BJ (cell line): ENCODE measurements around the gene CUL9. TPM values are rescaled to one million over a fixed set of nuclear protein-coding genes. Genes with fewer than 3 reads are reported as not detected.

Experiments
- CTCF ChIA-PET: fragments of 350-600 bp; formaldehyde crosslinking; extraction: SDS; loops from one replicate; lab custom pipeline; 2021; ENCODE audit warnings: antibody characterized with exemption, inconsistent platforms; lab: Yijun Ruan, JAX
- POLR2A ChIA-PET: fragments of 300-600 bp; sonication (Branson Sonifier 250); formaldehyde crosslinking; extraction: SDS; loops from one replicate; lab custom pipeline; 2021; ENCODE audit warnings: antibody characterized with exemption; lab: Charles Lee
- DNase-seq: peaks from one replicate; pipeline ENCODE4 v3.0.0-alpha.2; 2011; ENCODE audit warnings: low read depth
- H3K27me3 ChIP-seq: 2 replicates; pipeline ENCODE4 v1.6.0; 2011; ENCODE audit warnings: low read length; ENCODE audit not compliant: control insufficient read depth, insufficient read depth
- H3K36me3 ChIP-seq: 2 replicates; pipeline ENCODE4 v1.5.1; 2011; ENCODE audit warnings: low read length; ENCODE audit not compliant: control insufficient read depth, insufficient read depth
- H3K4me3 ChIP-seq: 2 replicates; pipeline ENCODE4 v1.5.1; 2011; ENCODE audit warnings: low read depth, mild to moderate bottlenecking, control low read depth, low read length
- polyA plus RNA-seq: library from polyadenylated mRNA; depleted of rRNA; stranded (reverse); fragments of >200 nt; gene quantifications from 2 replicates; pipeline ENCODE4 v1.2.3, GENCODE V29; 2011
- TF ChIP-seq, protein P1 (sequence below): IDR thresholded peaks from 2 replicates; pipeline ENCODE4 v1.5.1; 2011; ENCODE audit warnings: low read depth, mild to moderate bottlenecking, control low read depth, inconsistent platforms, low read length, moderate library complexity; ENCODE audit not compliant: insufficient read depth

Gene CUL9
- polyA plus RNA-seq, 1 experiment: 12.4 TPM

DNA sequence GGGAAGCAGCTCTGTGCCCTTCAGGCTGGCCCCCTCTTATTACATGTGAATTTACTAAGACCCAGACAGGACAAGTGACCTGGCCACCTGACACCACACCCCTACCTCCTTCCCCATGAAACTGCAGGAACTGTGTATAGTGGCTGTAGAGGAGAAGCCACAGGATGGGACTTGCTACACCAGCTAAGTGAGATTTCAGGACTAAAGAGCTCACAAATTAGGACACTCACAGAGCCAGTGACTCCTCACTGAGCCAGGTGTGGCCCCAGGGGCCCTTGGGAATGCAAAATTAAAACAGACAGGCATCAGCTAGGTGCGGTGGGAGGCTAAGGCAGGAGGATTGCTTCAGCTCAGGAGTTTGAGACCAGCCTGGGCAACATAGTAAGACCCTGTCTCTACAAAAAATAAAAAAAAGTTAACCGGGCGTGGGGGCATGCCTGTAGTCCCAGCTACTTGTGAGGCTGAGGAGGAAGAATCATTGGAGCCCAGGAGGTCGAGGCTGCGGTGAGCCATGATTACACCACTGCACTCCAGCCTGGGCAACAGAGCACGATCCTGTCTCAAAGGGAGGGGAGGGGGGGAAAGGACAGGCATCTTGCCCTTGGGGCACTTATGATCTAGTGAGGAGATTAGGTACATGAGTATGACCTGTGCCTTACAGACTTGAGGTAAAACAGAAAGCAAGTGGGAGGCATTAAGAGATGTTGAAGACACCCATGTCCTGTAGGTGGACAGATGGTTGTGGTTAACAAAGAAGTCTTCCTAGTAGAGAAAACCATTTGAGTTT, 34.1 kb upstream of the CUL9 start:
- H3K36me3 ChIP-seq: peaks cover 39% of the 10 kb centered on the region
- POLR2A ChIA-PET: interaction anchor here (0.7 kb wide), 1 partner anchor 343 kb away, joined by 24 read pairs; no protein-coding TSS in a partner anchor
- no peak overlapping the region for H3K4me3 ChIP-seq
- TF ChIP-seq, protein P1, sequence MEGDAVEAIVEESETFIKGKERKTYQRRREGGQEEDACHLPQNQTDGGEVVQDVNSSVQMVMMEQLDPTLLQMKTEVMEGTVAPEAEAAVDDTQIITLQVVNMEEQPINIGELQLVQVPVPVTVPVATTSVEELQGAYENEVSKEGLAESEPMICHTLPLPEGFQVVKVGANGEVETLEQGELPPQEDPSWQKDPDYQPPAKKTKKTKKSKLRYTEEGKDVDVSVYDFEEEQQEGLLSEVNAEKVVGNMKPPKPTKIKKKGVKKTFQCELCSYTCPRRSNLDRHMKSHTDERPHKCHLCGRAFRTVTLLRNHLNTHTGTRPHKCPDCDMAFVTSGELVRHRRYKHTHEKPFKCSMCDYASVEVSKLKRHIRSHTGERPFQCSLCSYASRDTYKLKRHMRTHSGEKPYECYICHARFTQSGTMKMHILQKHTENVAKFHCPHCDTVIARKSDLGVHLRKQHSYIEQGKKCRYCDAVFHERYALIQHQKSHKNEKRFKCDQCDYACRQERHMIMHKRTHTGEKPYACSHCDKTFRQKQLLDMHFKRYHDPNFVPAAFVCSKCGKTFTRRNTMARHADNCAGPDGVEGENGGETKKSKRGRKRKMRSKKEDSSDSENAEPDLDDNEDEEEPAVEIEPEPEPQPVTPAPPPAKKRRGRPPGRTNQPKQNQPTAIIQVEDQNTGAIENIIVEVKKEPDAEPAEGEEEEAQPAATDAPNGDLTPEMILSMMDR: no peak
- no peak for DNase-seq
- CTCF ChIA-PET: interaction anchor here (0.6 to 1.5 kb wide), 3 partner anchors 18 to 79 kb away, joined by 3 to 4 read pairs (median 4); no protein-coding TSS in a partner anchor
- no peaks in the 10 kb centered on the region for H3K27me3 ChIP-seq

DNA sequence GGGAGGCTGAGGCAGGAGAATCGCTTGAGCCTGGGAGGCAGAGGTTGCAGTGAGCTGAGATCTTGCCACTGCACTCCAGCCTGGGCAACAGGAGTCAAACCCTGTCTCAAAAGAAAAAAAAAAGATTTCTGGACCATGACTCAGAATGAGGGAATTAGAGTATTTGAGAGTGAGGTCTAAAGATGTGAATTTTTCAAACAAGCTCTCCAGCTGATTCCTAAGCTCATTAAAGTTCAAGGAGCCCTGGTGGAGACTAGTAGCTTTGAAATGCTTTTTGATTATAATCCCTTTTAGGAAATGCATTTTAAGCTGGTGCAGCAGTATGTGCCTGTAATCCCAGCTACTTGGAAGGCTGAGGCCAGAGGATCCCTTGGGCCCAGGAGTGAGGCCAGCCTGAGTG, 32.7 kb upstream of the CUL9 start:
- ChIA-PET POLR2A (no interaction called here), CTCF (interaction anchor here (0.6 to 1.2 kb wide), 2 partner anchors 11 to 84 kb away, joined by 3 read pairs; no protein-coding TSS in a partner anchor)
- Histone ChIP-seq H3K36me3 (peaks cover 35% of the 10 kb centered on the region), H3K27me3 (no peaks in the 10 kb centered on the region), H3K4me3 (no peak overlapping the region)
- TF ChIP-seq, protein P1: no peak
- no peak for DNase-seq

DNA sequence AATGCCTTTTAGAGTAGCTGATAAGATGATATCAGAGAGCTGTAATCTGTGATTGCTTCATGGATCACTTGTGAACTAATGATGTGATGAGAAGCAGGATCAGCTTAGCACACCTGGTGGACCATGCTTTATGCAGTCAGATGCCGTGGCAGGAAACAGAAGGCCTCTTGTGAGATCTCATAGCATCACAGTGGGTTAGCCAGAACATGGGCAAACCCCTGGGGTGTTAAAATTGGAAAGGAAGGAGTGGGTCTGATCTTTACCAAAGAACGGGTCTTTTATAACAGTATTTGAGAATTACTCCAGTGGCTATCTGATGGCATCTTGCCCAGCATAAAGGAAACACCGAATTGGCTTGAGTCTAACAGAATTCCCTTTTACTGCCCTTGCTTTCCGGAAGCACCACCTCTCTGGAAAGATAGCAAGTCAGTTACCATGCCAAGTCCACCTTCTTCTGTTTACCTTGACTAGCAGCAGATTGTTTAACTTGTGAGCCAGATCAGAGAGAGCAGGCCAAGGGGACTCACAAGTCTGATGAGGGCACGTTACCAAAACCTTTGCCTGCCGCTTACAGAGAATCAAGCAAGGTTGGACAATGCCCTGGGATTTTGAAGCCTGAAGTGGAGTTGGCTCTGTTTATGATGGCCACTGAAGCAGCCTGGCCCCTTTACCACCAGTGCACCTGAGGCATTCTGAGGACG, 31.8 kb upstream of the CUL9 start:
- H3K27me3 ChIP-seq: no peaks in the 10 kb centered on the region
- POLR2A ChIA-PET: no interaction called here
- CTCF ChIA-PET: interaction anchor here (0.9 to 1.5 kb wide), 2 partner anchors 9 to 135 kb away, joined by 3 read pairs; no protein-coding TSS in a partner anchor
- no peak for DNase-seq
- H3K36me3 ChIP-seq: peaks cover 33% of the 10 kb centered on the region
- H3K4me3 ChIP-seq: no peak overlapping the region
- TF ChIP-seq, protein P1: no peak

DNA sequence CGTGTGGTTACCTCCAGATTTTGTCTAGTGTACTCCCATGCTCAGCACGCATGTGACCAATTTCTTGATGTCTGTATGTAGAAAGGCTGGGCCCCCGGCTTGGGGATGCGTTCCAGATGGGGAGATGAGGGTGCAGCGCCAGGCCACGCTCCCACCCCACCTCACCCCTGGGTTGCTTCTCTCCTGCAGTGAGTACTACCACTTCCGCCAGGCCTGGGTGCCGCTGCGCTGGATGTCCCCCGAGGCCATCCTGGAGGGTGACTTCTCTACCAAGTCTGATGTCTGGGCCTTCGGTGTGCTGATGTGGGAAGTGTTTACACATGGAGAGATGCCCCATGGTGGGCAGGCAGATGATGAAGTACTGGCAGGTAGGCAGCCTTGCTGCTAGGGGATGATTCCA, 22.4 kb upstream of the CUL9 start:
- CTCF ChIA-PET: interaction anchor here (0.7 kb wide), 1 partner anchor 9 kb away, joined by 3 read pairs; no protein-coding TSS in a partner anchor
- POLR2A ChIA-PET: no interaction called here
- TF ChIP-seq, protein P1: no peak
- Histone ChIP-seq H3K27me3 (no peaks in the 10 kb centered on the region), H3K36me3 (peaks cover 28% of the 10 kb centered on the region), H3K4me3 (no peak overlapping the region)
- DNase-seq: no peak

DNA sequence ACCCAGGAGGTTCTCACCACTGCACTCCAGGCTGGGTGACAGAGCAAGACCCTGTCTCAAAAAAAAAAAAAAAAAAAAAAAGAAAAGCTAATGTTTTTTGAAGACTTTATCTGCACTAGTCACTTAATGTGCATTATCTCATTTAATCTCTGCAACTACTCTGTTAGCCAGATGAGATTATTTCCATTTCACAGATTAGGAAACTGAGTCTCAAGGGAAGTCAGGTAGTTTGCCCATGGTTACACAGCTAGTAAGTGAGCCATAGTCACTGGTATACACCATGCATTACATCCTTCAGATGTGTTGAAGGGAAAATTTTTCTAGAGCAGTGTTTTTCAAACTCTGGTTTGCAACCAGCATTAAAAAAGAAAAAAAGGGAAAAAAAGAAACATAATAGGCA, 18.1 kb upstream of the CUL9 start:
- no peaks in the 10 kb centered on the region for H3K27me3 ChIP-seq
- H3K4me3 ChIP-seq: no peak overlapping the region
- no peak for DNase-seq
- ChIA-PET CTCF (interaction anchor here (0.6 to 1.6 kb wide), 2 partner anchors 20 to 58 kb away, joined by 3 to 6 read pairs; no protein-coding TSS in a partner anchor), POLR2A (no interaction called here)
- TF ChIP-seq, protein P1: no peak
- peaks cover 20% of the 10 kb centered on the region for H3K36me3 ChIP-seq
